OCI-LY7 (cell line): ENCODE measurements around the gene DAP.

Experiments
- CTCF ChIP-seq: fragments of 200-600 bp; sonication (generic); conservative IDR thresholded peaks from 2 replicates; pipeline ENCODE4 v1.5.1; 2014; ENCODE audit warnings: mild to moderate bottlenecking, antibody characterized with exemption, low read length, moderate library complexity, mixed read lengths
- EZH2phosphoT487 ChIP-seq: fragments of 200-600 bp; sonication (generic); IDR thresholded peaks from 2 replicates; pipeline ENCODE4 v1.6.1; 2018; ENCODE audit warnings: low read depth, borderline replicate concordance, mild to moderate bottlenecking, mixed run types, antibody characterized with exemption, low read length, moderate library complexity, mixed read lengths

GRCh38 chr5:10649666-10650380 lies 111.2 kb downstream of the DAP start:
- no peak for TF ChIP-seq CTCF
- TF ChIP-seq EZH2phosphoT487: no peak
